Ascending aorta (tissue), 2 donors: ENCODE results near the gene ZNF787. TPM values are rescaled to one million over a fixed set of nuclear protein-coding genes. Genes with fewer than 3 reads are reported as not detected.

Experiments
- DNase-seq, 2 donors: peaks; one replicate each; pipeline ENCODE4 v3.0.0-alpha.2; 2019; ENCODE audit warnings: low spot score in 2 of 2
- H3K27ac ChIP-seq, 2 donors: fragments of 200-600 bp; sonication (generic); one replicate each; pipeline ENCODE4 v1.5.1; 2016 to 2017; ENCODE audit warnings: mild to moderate bottlenecking in 1 of 2
- H3K27me3 ChIP-seq: fragments of 200-600 bp; sonication (generic); one replicate; pipeline ENCODE4 v1.5.1; 2017
- H3K36me3 ChIP-seq, 2 donors: fragments of 200-600 bp; sonication (generic); one replicate each; pipeline ENCODE4 v1.5.1; 2016
- H3K4me1 ChIP-seq, 2 donors: fragments of 200-600 bp; sonication (generic); one replicate each; pipeline ENCODE4 v1.5.1; 2016 to 2017; ENCODE audit warnings: mild to moderate bottlenecking in 1 of 2
- H3K4me3 ChIP-seq, 2 donors: fragments of 200-600 bp; sonication (generic); one replicate each; pipeline ENCODE4 v1.5.1; 2016 to 2017; ENCODE audit warnings: mild to moderate bottlenecking in 1 of 2
- H3K9me3 ChIP-seq, 2 donors: fragments of 200-600 bp; sonication (generic); one replicate each; pipeline ENCODE4 v1.5.1; 2016
- intact Hi-C: fragments of 100-400 bp; cut with DNase I; formaldehyde crosslinking; loops from one replicate; pipeline ENCODE4 v1.15.1; 2023
- total RNA-seq: library from RNA; depleted of rRNA; stranded (reverse); fragments of >200 nt; gene quantifications from one replicate; pipeline ENCODE4 v1.1.0, GENCODE V29; 2016
- TF ChIP-seq, protein P1 (sequence below), 3 experiments: fragments of 200-600 bp in 2 of 3; fragments of 450-650 bp in 1 of 3; sonication (generic) in 2 of 3; IDR thresholded peaks; one replicate each; pipeline ENCODE4 v1.5.1; 2016 to 2019; ENCODE audit warnings: antibody characterized with exemption in 3 of 3, mild to moderate bottlenecking in 1 of 3, moderate library complexity in 1 of 3

The ZNF787 gene
- total RNA-seq, 1 donor from 2014 or later = 18.1 TPM

DNA sequence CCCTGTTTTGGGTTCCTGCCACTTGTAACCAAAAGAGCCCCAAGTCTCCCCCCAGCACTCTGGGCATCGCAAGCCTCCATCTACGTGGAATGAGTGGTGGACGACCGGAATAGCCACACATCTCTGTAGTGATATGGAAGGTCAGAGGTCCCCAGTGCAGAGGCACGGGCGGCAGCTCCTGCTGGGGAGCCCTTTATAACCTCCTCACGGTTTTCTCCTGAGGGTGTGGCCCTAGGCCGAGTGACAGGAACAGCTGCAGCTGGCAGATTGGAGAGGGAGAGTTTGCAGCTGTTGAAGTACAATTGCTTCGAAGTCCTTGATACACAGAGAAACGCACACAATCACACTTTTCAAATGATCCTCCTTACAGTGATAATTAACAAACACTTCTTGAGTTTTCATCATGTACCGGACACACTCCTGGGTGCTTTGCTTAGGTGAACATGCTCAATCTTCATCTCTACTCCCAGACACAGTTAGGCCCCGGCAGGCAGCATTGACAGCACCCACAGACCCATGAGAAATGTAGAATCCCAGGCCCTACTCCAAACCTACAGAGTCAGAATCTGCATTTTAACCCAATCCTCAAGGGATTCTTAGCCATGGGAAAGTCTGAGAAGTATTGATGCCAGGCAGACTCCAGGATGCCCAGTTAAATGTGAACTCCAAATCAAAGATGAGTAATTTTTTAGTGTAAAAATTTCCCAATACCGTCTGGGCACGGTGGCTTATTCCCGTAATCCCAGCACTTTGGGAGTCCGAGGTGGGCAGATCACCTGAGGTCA lies 4.9 kb upstream of the ZNF787 start:
- intact Hi-C loops = no loop called here
- H3K4me1 ChIP-seq = peaks cover 0 to 4% of the 10 kb centered on the region in 2 donors
- no peaks in the 10 kb centered on the region for H3K27me3 ChIP-seq
- no peaks in the 10 kb centered on the region for H3K9me3 ChIP-seq
- no peak for DNase-seq
- TF ChIP-seq, protein P1, sequence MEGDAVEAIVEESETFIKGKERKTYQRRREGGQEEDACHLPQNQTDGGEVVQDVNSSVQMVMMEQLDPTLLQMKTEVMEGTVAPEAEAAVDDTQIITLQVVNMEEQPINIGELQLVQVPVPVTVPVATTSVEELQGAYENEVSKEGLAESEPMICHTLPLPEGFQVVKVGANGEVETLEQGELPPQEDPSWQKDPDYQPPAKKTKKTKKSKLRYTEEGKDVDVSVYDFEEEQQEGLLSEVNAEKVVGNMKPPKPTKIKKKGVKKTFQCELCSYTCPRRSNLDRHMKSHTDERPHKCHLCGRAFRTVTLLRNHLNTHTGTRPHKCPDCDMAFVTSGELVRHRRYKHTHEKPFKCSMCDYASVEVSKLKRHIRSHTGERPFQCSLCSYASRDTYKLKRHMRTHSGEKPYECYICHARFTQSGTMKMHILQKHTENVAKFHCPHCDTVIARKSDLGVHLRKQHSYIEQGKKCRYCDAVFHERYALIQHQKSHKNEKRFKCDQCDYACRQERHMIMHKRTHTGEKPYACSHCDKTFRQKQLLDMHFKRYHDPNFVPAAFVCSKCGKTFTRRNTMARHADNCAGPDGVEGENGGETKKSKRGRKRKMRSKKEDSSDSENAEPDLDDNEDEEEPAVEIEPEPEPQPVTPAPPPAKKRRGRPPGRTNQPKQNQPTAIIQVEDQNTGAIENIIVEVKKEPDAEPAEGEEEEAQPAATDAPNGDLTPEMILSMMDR (IDR thresholded peaks at IDR 0.05) = no peak
- H3K36me3 ChIP-seq = no peaks in the 10 kb centered on the region
- no peak overlapping the region for H3K4me3 ChIP-seq
- no peak overlapping the region for H3K27ac ChIP-seq

DNA sequence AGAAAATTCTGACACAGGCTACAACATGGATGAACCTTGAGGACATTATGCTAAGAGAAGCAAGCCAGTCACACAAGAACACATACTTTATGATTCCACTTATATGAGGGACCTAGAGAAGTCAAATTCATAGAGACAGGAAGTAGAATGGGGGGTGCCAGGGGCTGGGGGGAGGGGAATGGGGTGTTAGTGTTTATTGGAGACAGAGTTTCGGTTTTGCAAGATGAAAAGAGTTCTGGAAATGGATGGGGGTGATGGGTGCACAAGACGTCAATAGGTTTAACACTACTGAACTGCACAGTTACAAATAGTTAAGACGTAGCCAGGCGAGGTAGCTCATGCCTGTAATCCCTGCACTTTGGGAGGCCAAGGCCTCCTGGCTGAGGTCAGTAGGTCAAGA lies 3.5 kb upstream of the ZNF787 start:
- peaks cover 5 to 11% of the 10 kb centered on the region in 2 donors for H3K4me1 ChIP-seq

DNA sequence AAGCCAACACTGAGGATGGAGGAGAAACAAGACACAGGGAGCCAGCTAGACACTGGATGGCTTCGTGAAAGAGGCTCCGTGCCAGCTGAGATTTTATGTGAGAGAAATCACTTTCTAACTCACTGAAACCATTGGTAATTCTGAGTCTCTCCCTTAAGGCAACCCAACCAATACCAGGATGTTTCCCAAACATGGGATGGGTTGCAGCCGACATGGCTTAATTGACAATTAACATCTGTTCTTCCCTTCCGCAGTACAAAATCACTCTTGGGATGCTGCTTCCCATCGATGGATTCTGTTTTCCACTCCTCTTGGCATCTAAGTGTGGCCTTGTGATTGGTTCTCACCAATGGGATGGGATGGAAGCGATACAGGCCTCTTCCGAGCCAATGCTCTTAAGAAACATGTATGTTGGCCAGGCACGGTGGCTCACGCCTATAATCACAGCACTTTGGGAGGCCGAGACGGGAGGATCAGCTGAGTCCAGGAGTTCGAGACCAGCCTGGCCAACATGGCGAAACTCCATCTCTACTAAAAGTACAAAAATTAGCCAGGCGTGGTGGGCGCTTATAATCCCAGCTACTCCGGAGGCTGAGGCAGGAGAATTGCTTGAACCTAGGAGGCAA lies 2.3 kb upstream of the ZNF787 start:
- peaks cover 13 to 23% of the 10 kb centered on the region in 2 donors for H3K4me1 ChIP-seq
- no peaks in the 10 kb centered on the region for H3K27me3 ChIP-seq
- DNase-seq = no peak
- H3K36me3 ChIP-seq = no peaks in the 10 kb centered on the region
- H3K4me3 ChIP-seq = no peak overlapping the region
- H3K27ac ChIP-seq = no peak overlapping the region
- TF ChIP-seq, protein P1 (IDR thresholded peaks at IDR 0.05) = no peak
- H3K9me3 ChIP-seq = no peaks in the 10 kb centered on the region
- intact Hi-C loops = no loop called here

More for the DNA sequence above, 3.5 kb upstream of the ZNF787 start:
- no peak overlapping the region for H3K27ac ChIP-seq
- H3K9me3 ChIP-seq = no peaks in the 10 kb centered on the region
- no peaks in the 10 kb centered on the region for H3K36me3 ChIP-seq
- TF ChIP-seq, protein P1 (IDR thresholded peaks at IDR 0.05) = no peak
- no peak for DNase-seq
- H3K27me3 ChIP-seq = no peaks in the 10 kb centered on the region
- no peak overlapping the region for H3K4me3 ChIP-seq
- intact Hi-C loops = no loop called here

DNA sequence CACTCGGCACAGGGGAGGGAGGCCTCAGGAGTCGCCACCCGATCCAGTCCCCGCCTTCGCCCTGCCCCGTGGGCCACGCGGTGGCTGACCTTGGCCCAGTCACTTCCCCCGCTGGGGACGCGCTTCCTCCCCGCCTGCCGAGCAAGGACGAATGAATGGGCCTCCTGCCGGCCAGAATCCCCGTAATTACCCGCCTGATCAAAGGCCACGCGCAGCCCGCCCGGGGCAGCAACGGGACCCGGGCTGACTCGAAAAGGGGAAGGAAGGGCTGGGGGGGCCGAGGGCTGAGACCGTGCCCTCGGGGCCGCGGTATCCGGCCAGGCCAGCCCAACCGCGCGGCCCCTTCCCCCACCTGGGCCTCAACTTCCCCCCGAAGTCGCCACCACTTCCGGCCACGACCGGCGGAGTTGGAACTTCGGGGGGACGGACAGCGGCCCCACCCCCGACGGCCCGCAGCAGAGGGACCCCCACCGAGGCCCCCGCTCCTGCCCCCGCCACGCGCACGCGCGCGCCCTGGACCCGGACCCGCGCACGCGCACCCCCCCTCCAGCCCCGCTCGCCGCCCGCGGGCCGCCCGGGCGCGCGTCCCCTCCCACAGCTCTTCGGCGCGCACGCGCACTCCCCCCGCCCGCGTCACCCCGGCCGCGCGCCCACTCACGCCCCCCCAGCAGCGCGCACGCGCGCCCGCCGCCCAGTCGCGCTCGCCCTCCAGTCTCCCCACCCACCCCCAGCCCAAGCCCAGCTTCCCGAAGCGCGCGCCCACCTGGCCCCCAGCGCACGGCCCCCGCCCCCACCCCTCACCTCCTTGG lies 520 bp downstream of the ZNF787 start:
- peak; percentile 43 to 84 for DNase-seq
- H3K27me3 ChIP-seq = no peaks in the 10 kb centered on the region
- H3K4me1 ChIP-seq = peaks cover 13 to 23% of the 10 kb centered on the region in 2 donors
- H3K9me3 ChIP-seq = no peaks in the 10 kb centered on the region
- TF ChIP-seq, protein P1 (IDR thresholded peaks at IDR 0.05) = peak in 1 of 3 experiments; percentile 14
- H3K36me3 ChIP-seq = peaks cover 0 to 4% of the 10 kb centered on the region in 2 donors
- intact Hi-C loops = loop anchor here (1.0 to 2.0 kb wide), 4 partner anchors 15 to 284 kb away; partner anchors contain the start of genes ZNF583 and ZSCAN5A
- H3K4me3 ChIP-seq = peak overlapping the region; percentile 93 to 99
- peak overlapping the region; percentile 89 to 99 for H3K27ac ChIP-seq

DNA sequence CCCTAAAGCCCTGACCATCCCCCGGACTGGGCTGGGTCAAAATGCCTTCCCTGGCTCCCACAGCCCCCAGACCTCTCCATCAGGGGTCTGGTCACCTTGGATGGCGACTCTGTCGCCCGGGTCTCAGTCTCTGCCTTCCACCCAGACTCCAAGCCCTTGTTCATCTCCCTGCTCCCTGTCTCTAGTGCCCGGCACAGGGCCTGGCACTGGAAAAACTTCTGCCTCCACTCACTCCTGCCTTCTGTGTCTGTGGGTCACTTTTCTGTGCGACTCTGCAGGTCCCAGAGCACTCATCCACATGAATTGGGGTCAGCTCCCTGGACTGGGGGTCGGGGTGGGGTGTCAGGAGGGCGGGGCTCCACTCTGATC lies 1.1 kb downstream of the ZNF787 start:
- Histone ChIP-seq H3K4me3 (peak overlapping the region; percentile 93 to 99), H3K4me1 (peaks cover 13 to 23% of the 10 kb centered on the region in 2 donors), H3K9me3 (no peaks in the 10 kb centered on the region), H3K36me3 (peaks cover 0 to 5% of the 10 kb centered on the region in 2 donors), H3K27ac (peak overlapping the region; percentile 89 to 99), H3K27me3 (no peaks in the 10 kb centered on the region)
- DNase-seq = no peak
- intact Hi-C loops = loop anchor here (2.0 kb wide), 1 partner anchor 285 kb away; the partner anchor contains the start of gene ZNF583
- TF ChIP-seq, protein P1 (IDR thresholded peaks at IDR 0.05) = no peak
